Fibroblast of the conjunctiva (primary cell): ENCODE measurements around the gene LIPE.

Source experiments
- DNase-seq: peaks from one replicate; pipeline ENCODE4 v3.0.0-alpha.2; 2010; ENCODE audit warnings: low read depth

LIPE gene

DNA sequence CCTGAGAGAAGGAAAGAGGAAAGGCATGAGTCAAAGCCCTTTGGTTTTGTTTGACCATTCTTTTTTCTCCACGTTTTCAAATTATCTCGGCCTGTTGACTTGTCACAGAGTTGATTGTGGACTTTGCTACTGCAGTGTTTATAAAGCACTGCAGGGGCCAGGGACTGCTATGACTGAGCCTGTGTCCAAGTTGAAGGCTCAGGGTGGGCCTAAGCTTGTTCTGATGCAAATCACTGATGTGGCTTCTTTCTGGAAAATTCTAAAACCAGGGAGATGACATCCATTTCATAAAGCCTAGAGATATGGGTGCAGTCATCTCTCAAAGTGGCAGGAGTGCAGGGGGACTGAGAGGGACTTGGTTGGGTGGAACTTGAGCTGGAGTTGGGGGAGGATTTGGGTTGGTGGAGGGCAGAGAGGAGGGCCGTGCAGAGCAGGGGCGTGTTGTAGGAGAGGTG, 16.8 kb upstream of the LIPE start:
- DNase-seq, result no peak

DNA sequence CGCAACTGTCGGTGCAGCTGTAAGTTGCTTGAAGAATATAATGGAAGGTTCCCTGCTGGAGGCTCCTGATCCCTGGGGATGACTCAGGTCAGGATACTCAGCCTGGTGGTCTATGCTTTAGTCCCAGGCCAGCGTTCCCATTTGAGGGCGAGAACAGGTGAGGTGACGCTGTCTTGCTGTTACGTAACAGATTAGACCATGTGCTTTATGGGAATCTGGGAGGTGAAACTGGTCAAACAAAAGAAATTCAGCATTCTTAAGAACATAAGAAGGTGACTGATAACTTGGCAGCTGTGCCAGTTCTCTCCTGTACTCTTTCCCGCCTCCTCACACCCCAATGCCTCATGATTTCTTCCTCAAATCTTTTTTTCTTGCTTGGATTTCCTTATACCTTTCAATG, 15.6 kb upstream of the LIPE start, which contains the start of gene CXCL17:
Gene CXCL17, minus strand, starts transcription at position 114 of the 400 bp plus-strand sequence. CDS start 114 bp downstream, outside the sequence.
- no peak for DNase-seq

DNA sequence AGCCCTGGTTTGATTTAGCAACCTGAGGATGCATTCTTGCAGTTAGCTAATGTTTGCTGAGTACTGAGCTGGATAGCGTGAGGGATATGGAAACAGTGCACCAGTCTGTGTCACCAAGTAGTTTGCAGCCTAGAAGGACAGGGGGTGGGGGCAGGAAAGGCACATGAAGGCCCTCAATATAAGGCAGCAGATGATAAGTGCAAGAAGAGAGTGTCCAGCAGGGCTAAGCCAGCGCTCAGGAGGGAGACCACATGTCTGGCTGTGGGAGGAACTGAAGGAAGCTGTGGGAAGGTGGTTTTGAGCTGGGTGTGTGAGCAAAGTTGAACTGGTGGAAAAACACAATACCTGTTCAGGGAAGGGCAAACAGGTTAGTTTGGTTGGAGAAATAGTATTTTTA, 13.9 kb upstream of the LIPE start:
- DNase-seq, result no peak

DNA sequence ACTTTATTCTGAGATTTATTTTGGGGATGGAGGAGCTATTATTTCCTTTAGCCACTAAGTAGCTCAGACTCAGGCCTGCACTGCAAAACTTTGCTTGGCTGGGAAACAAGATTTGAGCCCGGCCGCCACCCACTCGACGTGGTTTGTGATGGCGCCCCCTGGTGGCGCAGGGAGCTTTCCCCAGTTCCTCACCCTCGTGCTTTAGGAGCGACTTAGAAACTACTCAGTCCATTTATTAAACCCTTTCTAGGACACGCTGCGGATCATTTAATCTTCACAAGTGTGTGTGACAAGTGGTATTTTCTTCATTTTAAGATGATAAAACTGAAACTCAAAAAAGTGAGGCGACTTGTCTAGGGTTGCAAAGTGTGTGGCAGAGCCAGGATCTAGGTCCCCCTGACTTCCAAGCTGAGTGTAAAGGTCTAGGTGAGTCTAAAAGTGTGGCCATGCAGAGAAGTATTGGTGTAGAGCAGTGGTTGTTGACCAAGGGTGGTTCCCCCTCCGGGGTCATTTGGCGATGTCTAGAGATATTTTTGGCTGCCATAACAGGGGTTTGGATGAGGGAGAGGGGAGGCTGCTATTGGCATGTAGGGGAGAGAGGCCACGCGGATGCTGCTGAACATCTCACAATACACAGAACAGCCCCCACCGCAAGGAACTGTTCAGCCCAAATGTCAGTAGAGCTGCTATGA, 13.3 kb upstream of the LIPE start:
- DNase-seq, result peak; percentile 42

DNA sequence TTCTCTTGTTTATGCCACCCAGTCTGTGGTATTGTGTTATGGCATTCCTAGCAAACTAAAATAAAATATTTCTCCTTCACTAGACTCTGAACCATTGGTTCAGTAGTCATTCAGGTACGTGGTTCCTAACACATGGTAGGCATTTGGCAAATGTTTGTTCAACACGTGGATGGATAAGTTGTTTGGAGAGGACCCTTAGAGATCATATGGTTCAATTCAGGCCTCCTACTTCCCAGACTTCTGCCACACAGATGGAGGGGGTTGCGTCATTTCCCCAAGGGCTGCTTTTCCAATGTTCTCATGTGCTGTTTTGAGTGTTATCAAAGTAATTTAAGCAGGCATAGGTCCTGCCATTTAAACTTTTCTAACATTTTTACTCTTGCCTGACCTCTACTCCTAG, 8.8 kb upstream of the LIPE start:
- DNase-seq, result peak; percentile 62

DNA sequence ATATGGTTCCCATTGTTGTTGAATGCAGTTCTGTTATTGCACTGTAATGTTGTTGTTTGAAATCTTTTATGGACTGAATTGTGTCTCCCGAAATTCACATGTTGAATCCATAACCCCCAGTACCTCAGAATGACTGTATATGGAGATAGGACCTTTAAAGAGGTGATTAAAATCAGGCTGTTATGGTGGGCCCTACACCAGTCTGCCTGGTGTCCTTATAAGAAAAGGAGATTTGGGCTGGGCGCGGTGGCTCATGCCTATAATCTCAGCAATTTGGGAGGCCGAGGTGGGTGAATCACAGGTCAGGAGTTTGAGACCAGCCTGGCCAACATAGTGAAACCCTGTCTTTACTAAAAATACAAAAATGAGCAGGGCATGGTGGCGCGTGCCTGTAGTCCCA, 8.1 kb upstream of the LIPE start:
- DNase-seq, result no peak

DNA sequence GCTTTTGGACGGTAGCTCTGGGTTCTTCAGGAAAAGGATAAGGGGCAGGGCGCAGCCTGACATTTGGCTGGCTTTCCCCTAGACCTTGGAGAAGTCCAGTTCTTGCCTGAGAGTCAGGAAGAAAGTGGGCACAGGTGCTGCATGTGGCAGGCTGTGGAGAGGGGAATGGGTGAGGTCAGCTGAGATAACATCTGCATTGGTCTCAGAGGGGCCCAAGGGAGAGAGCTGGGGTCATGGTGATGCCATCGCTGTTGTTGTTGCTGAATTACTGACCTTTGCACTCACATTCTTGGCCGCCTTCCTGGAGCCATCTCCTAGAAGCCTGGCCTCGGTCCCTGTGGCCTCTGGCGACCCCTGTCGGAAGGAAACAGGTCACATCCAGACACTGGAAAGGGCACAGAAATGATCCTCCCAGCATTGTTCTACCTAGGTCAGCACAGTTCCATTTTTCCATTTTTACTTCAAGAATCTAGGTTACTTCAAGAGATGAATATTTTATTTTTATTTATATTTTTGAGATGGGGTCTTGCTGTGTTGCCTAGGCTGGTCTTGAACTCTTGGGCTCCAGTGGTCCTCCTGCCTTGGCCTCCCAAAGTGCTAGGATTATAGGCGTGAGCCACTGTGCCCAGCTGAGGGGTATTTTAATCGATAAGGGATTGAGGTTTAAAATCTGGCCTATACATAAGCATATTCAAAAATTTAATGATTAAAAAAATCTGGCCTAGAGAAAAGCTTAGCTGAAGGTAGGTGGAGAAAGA, 6.5 kb upstream of the LIPE start:
- peak; percentile 65 for DNase-seq

DNA sequence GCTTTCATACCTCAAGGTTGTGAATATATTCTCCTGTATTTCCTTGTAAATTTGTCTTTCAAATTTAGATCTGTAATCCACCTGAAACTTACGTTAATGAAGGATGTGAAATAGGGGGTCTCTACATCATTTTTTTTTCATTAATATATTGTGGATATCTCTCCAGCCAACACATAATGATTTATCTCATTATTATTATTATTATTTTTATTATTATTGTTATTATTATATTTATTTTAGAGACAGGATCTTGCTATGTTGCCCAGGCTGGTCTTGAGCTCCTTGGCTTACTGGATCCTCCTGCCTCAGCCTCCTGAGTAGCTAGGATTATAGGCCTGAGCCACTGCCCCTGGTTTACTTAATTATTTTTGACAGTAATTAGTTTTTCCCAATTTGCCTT, 4.3 kb upstream of the LIPE start:
- DNase-seq, result no peak

DNA sequence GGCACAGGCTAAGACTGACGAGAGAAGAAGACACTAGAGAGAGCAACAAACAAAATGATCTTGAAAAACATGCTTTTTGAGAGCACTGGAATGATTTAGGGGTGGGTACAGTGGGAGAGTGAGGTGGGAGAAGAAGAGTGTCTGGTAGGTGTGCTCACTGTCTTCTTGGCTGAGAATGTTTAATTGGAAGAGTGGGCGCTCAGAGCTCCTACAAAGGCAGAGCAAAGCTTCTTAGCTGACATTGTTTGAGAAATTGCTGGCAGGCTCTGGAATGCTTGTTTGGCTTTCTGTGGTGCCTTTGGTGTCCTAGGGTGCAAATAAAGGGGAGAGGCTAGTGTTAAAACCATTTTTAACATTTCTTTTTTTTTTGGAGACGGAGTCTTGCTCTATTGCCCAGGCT, 1.5 kb upstream of the LIPE start:
- no peak for DNase-seq

DNA sequence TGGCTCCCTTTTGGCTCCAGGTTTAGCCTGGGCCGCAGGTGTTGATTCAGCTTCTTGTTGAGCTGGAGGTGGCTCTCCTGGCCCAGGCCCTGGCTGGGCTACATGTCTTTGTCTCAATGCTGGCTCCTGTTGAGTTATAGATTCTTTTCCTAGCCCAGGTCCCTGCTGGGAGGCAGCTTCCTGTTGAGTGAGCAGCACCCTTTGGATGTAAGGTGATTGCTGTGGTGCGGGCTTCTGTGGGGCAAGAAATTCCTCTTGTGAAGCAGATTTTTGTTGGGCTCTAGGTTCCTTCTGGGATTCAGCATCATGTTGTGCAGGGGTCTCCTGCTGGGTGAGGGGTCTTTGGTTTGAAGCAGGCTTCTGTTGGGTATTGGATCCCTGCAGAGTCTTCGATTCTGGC, 545 bp downstream of the LIPE start:
- DNase-seq, result no peak

DNA sequence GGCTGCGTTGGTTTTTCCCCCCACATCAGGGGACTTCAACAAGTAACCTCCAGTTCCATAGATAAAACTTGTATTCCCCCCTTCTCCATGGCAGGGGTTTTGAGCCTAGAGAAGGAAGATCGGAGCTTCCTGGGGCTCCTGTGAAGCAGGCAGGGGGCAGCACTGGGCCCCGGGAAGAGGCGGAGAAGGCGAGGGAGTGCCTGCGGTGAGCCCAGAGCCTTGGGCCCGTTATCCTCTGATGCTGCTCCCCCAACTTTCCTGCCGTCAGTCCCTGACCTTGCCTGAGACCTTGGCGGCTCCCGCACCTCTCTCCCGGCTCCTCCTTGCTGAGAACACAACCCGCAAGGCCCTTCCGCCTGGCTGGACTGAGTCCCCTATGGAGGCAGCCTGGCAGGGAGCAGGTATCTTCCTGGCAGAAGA, 2.5 kb downstream of the LIPE start:
- no peak for DNase-seq

DNA sequence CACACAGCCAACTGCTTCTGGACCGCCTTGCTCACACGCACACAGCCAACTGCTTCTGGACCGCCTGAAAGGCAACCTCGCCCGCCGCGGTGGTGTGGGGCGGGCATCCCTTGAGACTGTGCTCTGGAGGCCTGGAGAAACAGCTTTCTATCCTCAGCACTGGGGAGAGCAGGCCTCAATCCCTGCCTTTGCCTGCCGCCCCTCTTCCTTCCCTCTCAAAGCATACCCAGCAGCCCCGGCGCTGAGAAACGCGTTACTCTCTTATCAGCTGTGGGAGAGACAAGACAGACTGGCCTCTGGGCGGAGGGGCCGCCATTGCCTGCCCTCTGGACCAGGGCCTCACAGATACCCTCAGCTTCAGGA, 2.9 kb downstream of the LIPE start:
- DNase-seq, result no peak

DNA sequence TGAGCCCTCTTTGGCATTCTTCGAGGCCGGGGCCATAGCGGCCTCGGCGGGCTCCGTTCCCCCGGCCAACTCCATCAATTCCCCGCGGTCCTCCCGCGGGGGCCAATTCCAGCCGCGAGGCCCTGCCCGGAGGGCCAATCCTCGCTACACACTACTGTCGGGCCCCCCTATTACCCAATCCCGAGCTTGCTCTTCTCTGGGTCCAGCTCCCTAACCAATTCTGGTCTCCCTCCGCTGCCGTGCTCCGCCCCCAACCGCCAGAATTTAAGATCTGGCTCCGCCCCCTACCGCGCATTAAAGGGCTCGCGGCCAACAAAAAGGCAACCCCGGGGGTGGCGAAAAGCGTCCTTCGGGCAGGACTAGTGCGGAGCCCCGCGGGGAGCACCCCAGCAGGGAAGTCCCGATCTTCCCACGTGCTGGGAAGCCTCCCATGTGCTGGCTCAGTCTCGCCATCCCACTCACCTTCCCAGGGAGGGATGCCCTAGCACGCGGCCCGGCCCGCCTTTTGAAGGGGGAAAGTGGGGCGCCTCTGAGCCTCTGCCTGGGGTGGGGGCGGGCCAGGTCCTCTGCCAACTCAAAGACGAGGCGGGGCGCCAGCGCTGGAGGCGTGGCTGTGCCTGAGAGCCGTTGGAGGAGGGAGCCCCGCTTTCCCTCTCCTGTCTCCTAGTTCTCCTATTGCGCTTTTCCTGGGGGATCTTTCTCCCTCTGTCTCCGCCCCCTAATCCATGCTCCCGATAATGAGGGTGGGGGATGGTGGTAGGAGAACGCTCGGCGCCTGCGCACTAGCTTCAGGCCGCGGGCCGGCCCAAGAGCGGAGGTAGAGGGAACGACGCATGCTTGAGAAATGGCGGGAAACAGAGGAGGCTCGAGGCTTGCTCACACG, 3.5 kb downstream of the LIPE start:
- peak; percentile 86 for DNase-seq

DNA sequence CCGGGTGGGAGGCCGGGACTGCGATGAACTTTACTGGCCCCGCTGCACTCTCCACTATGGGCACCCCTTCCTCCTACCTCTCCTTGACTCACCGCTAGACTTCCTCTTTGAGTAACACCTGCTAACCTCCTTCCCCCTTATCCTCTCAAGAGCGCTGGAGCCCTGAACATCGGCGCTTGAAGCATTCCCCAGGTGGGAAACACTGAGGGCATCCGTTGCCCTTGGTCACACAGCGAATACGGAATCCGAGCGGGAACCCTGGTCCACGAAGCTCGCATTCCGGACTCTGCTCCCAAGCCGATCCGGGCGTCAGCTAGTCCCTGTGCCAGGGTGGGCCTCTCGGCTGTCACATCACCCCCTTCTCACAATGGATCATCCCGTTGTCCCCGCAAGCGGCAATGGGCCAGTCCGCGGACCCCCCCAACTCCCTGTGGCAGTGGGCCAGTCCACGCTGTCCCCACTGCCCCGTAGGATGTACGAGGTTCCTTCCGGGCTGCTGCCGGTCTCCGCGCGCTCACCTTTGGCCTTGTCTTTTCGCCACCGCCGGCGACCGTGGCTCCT, 4.2 kb downstream of the LIPE start:
- DNase-seq, result no peak

DNA sequence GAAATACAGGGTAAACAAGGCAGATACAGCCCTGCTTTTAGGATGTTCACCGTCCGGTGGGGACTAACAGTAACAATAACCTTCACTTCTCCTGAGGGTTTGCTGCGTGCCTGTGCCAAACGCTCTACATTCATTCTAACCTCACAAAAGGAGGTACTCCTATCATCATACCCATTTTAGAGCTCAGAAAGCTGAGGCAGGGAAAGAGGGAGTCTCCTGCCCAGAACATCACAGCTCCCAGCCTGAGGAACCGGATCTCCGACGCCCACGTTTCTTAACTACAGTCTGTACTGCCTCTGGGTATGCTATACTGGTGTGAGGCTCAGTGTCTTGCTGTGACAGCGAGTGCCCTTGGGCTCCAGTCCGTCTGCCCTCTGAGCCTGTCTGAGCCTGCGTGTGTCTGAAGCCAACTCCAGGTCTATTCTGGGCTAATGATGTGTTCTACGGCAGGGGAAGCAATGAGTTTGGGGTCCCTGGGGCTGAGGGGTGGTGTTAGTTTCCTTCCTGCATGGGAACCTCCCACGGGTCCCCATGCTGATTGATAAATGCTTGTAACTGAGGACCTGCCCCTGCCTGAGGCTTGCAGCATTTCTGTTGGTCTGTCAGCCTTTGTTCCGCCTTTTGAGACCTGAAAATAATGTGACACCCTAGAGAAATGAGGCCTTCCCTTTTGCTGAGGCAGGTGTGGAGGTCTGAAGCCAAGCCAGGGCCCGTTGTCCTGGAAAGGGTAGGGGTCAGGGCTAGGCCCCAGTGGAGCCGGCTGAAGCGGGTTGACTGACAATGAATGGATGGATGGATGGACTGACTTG, 4.9 kb downstream of the LIPE start:
- DNase-seq, result no peak

DNA sequence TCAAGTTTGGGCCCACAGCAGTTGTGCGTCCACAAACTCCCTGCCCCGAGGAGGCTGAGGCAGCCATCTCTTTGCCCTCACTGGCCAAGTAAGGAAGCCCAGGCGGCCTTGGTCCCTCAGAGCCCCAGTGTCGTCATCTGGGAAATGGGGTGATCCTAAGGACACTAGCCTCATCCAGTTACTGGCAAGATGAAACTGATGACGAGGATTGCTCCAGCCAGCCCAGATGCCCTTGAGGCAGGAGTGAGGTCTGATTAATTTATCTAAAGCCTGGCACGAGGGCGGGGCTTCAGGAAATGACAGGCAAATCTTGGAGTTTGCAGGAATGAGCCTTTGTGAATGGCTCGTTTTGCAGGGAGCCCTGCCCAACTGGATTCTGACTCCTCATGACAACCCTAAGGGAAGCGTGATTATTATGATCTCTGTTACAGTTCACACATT, 5.6 kb downstream of the LIPE start:
- DNase-seq, result no peak

DNA sequence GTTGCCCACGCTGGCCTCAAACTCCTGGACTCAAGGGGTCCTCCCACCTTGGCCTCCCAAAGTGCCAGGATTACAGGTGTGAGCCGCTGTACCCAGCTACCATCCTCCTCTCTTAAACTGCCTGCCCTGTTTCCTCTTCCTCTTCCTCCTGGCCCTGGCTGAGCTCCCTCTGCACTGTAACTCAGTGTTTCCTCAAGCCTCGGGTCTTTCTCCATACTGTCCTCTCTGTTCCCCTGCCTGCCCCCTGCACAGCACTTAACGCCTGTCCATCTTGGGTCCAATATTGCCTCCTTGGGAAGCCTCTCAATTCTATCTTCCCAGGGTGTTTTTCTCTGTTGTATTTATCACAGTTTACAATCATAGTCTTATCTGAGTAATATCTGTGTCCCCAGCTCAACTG, 6.1 kb downstream of the LIPE start:
- no peak for DNase-seq

DNA sequence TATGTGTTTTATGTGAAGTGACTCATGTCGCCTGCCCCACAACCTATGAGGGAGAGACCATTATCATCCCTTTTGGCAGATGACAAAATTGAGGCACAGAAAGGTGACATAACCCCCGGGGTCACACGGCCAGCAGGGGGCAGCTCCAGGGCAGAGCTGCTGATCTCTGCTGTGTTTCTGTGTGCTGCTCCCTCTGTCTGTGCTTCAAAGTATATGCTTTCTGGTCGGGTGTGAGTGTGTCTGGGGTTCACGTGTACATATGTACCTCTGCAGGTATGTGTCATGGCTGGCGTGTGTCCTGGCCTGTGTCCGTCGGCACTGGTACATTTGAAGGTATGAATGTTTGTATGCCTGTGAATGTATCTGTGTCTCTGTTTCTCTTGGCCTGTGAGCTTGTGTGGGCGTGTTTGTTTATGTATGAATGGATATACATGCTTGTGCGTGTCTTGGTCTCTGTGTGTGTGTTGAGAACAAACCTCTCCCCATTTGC, 7.1 kb downstream of the LIPE start:
- DNase-seq, result peak; percentile 36

DNA sequence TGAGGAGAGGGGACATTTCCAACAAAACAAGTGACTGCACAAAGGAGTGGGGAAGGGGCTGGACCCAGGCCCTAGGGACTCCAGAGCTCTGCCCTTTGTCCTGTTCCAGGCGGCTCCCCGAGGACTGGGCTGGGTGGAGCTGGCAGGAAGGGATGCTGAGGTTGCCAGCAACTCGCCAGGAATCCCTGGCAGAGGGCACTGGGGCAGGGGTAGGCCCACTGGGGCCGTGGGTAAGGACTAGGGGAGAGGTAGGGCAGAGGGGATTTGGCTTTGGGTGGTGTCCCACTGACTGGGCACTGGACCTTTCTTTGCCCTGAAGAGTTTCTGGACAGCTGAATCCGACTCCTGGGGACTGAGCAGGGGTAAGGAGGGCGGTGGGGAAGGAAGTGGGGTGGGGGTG, 7.9 kb downstream of the LIPE start:
- DNase-seq, result no peak

DNA sequence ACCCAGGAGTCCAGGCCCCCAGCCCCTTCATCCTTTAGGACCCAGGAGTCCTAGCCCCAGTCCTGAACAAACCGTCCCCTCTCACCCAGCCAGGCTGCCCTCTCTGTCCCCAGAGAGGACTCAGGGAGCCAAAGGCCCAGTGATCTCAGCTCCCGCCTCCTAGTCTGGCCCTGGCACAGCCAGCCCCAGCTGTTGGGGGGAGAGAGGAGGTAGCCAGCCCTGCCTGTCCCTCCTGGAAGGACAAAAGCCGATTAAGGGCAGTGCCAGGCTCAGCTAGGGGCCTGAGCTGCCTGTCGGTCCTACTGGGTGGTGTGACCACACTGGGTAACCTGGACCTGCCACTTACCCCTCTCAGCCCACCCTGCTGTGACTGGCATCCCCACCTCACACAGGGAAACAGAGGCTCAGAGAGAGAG, 14.5 kb downstream of the LIPE start:
- no peak for DNase-seq

DNA sequence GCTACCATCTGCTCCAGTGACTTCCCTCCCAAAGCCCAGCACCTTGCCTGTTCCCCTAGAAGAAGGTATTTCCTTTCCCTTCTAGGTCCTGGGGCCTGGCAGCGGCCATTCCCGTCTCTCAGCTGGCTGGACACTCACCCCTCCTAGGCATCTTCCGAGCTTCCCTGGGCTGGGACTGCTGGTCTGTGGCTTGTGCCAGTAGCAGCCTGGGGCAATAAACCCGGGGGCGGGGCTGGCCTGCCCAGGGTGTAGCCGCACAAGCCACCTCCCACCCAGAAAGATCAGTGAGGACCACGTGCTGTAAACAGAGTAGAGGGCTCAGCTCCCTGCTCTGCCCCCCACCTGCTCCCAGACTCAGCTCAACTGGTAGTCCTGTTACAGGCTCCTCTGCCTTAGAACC, 15.0 kb downstream of the LIPE start:
- no peak for DNase-seq
